ENCODE results near the gene TGM3.

TGM3 gene

GRCh38 chr20:2363187-2363586 is 67.4 kb downstream of the TGM3 start:
- Histone ChIP-seq H4K20me1 (ENCODE audit: insufficient read depth, low read length) (no peaks in the 10 kb centered on the region), H3K27me3 (ENCODE audit: insufficient read depth, low read length) (no peaks in the 10 kb centered on the region; the same call in 1 of the 2 replicates), H3K9me2 (ENCODE audit: low read depth, low read length) (no peaks in the 10 kb centered on the region), H3K9ac (ENCODE audit: low read length) (no peak overlapping the region), H3K4me2 (ENCODE audit: low read length) (no peak overlapping the region), H3K79me2 (ENCODE audit: insufficient read depth, low read length) (no peaks in the 10 kb centered on the region), H3F3A (ENCODE audit: insufficient read depth, low read length) (no peaks in the 10 kb centered on the region), H3K4me1 (ENCODE audit: insufficient read depth, low read length, severe bottlenecking) (no peaks in the 10 kb centered on the region), H2AFZ (ENCODE audit: low read length) (no peak overlapping the region), H3K27ac (ENCODE audit: low read depth, low read length, poor library complexity, severe bottlenecking) (no peak overlapping the region), H3K36me3 (ENCODE audit: insufficient read depth, low read length) (no peaks in the 10 kb centered on the region), H3K9me3 (ENCODE audit: low read length) (peaks cover 4% of the 10 kb centered on the region; the same call in 1 of the 2 replicates), H3K4me3 (ENCODE audit: low read depth, low read length, poor library complexity, severe bottlenecking) (no peak overlapping the region)
- TF ChIP-seq EZH2 (IDR thresholded peaks at IDR 0.05; ENCODE audit: borderline replicate concordance, low read length) = no peak
- TF ChIP-seq CTCF (IDR thresholded peaks at IDR 0.05; ENCODE audit: low read length) = no peak

GRCh38 chr20:2363587-2363986 is 67.8 kb downstream of the TGM3 start:
- Histone ChIP-seq H3K4me3 (ENCODE audit: low read depth, low read length, poor library complexity, severe bottlenecking) (no peak overlapping the region), H3K79me2 (ENCODE audit: insufficient read depth, low read length) (no peaks in the 10 kb centered on the region), H3K9me3 (ENCODE audit: low read length) (peaks cover 4% of the 10 kb centered on the region; the same call in 1 of the 2 replicates), H3F3A (ENCODE audit: insufficient read depth, low read length) (no peaks in the 10 kb centered on the region), H3K9me2 (ENCODE audit: low read depth, low read length) (no peaks in the 10 kb centered on the region), H3K36me3 (ENCODE audit: insufficient read depth, low read length) (no peaks in the 10 kb centered on the region), H3K27me3 (ENCODE audit: insufficient read depth, low read length) (no peaks in the 10 kb centered on the region; the same call in 1 of the 2 replicates), H3K4me2 (ENCODE audit: low read length) (no peak overlapping the region), H3K4me1 (ENCODE audit: insufficient read depth, low read length, severe bottlenecking) (no peaks in the 10 kb centered on the region), H2AFZ (ENCODE audit: low read length) (no peak overlapping the region), H3K27ac (ENCODE audit: low read depth, low read length, poor library complexity, severe bottlenecking) (no peak overlapping the region), H4K20me1 (ENCODE audit: insufficient read depth, low read length) (no peaks in the 10 kb centered on the region), H3K9ac (ENCODE audit: low read length) (no peak overlapping the region)
- TF ChIP-seq EZH2 (IDR thresholded peaks at IDR 0.05; ENCODE audit: borderline replicate concordance, low read length) (no peak), CTCF (IDR thresholded peaks at IDR 0.05; ENCODE audit: low read length) (no peak)

- Histone ChIP-seq H3K27ac (ENCODE audit: low read depth, low read length, poor library complexity, severe bottlenecking) (no peak overlapping the region), H2AFZ (ENCODE audit: low read length) (no peak overlapping the region), H3F3A (ENCODE audit: insufficient read depth, low read length) (no peaks in the 10 kb centered on the region), H3K79me2 (ENCODE audit: insufficient read depth, low read length) (no peaks in the 10 kb centered on the region), H3K9ac (ENCODE audit: low read length) (no peak overlapping the region), H3K9me2 (ENCODE audit: low read depth, low read length) (no peaks in the 10 kb centered on the region), H3K4me2 (ENCODE audit: low read length) (no peak overlapping the region), H4K20me1 (ENCODE audit: insufficient read depth, low read length) (no peaks in the 10 kb centered on the region), H3K9me3 (ENCODE audit: low read length) (peaks cover 4% of the 10 kb centered on the region; the same call in 1 of the 2 replicates), H3K4me3 (ENCODE audit: low read depth, low read length, poor library complexity, severe bottlenecking) (no peak overlapping the region), H3K4me1 (ENCODE audit: insufficient read depth, low read length, severe bottlenecking) (no peaks in the 10 kb centered on the region), H3K27me3 (ENCODE audit: insufficient read depth, low read length) (no peaks in the 10 kb centered on the region; the same call in 1 of the 2 replicates), H3K36me3 (ENCODE audit: insufficient read depth, low read length) (no peaks in the 10 kb centered on the region)
- no peak for TF ChIP-seq EZH2 (IDR thresholded peaks at IDR 0.05; ENCODE audit: borderline replicate concordance, low read length)
- TF ChIP-seq CTCF (IDR thresholded peaks at IDR 0.05; ENCODE audit: low read length) = no peak
Measured at GRCh38 chr20:2364044-2364443, 68.2 kb downstream of the TGM3 start.
